DOHH2 (cell line): ENCODE data around the gene PALLD.
"Not testable (repeated sequence)": the region's sequence is repeated elsewhere in the genome, so short reads cannot be mapped to it uniquely, and the experiment has no call there.

Source experiments
- H3F3A ChIP-seq: fragments of 200-600 bp; sonication (generic), shearing (Covaris generic); 2 replicates; pipeline ENCODE4 v1.6.0; 2016; ENCODE audit warnings: antibody characterized with exemption, mild to moderate bottlenecking; ENCODE audit not compliant: control insufficient read depth, insufficient read depth
- H3K27ac ChIP-seq: fragments of 200-600 bp; sonication (generic); 2 replicates; pipeline ENCODE4 v1.5.1; 2014; ENCODE audit warnings: low read depth, mild to moderate bottlenecking, low read length, moderate library complexity
- H3K27me3 ChIP-seq: fragments of 200-600 bp; sonication (generic); 2 replicates; pipeline ENCODE4 v1.6.1; 2014; ENCODE audit warnings: mild to moderate bottlenecking, low read length, mixed read lengths; ENCODE audit not compliant: control insufficient read depth
- H3K36me3 ChIP-seq: fragments of 200-600 bp; sonication (generic); 2 replicates; pipeline ENCODE4 v1.6.1; 2014; ENCODE audit warnings: mild to moderate bottlenecking, low read length, moderate library complexity, mixed read lengths; ENCODE audit not compliant: control insufficient read depth
- H3K4me1 ChIP-seq: fragments of 200-600 bp; sonication (generic); 2 replicates; pipeline ENCODE4 v1.6.1; 2014; ENCODE audit warnings: mild to moderate bottlenecking, low read length, mixed read lengths; ENCODE audit not compliant: control insufficient read depth
- H3K4me2 ChIP-seq: fragments of 200-600 bp; sonication (generic); 2 replicates; pipeline ENCODE4 v1.6.0; 2014; ENCODE audit warnings: mild to moderate bottlenecking, low read length, moderate library complexity
- H3K4me3 ChIP-seq: fragments of 200-600 bp; sonication (generic); 2 replicates; pipeline ENCODE4 v1.5.1; 2014; ENCODE audit warnings: mild to moderate bottlenecking, low read length, mixed read lengths
- H3K79me2 ChIP-seq: fragments of 200-600 bp; sonication (generic); 2 replicates; pipeline ENCODE4 v1.6.1; 2014; ENCODE audit warnings: mild to moderate bottlenecking, low read length, mixed read lengths; ENCODE audit not compliant: control insufficient read depth
- H3K9me2 ChIP-seq: fragments of 200-600 bp; sonication (generic); replicated peaks from 2 replicates; pipeline ENCODE4 v1.6.1; 2014; ENCODE audit warnings: mild to moderate bottlenecking, low read length, mixed read lengths; ENCODE audit not compliant: control insufficient read depth
- H3K9me3 ChIP-seq: fragments of 200-600 bp; sonication (generic); 2 replicates; pipeline ENCODE4 v1.6.1; 2014; ENCODE audit warnings: antibody characterized with exemption, low read length, mixed read lengths; ENCODE audit not compliant: control insufficient read depth, insufficient read depth
- H4K20me1 ChIP-seq: fragments of 200-600 bp; sonication (generic); 2 replicates; pipeline ENCODE4 v1.6.0; 2014; ENCODE audit warnings: low read depth, mild to moderate bottlenecking, antibody characterized with exemption, low read length, moderate library complexity; ENCODE audit not compliant: control insufficient read depth, insufficient read depth
- EZH2phosphoT487 ChIP-seq: fragments of 200-600 bp; sonication (generic); IDR thresholded peaks from 2 replicates; pipeline ENCODE4 v1.6.1; 2017; ENCODE audit warnings: borderline replicate concordance, mild to moderate bottlenecking, antibody characterized with exemption, low read length, moderate library complexity, mixed read lengths
- TF ChIP-seq, protein P1 (sequence below): fragments of 200-600 bp; sonication (generic); IDR thresholded peaks from one replicate; pipeline ENCODE4 v1.5.1; 2014; ENCODE audit warnings: antibody characterized with exemption, mild to moderate bottlenecking, low read depth, low read length; ENCODE audit not compliant: poor library complexity, severe bottlenecking

PALLD gene

DNA sequence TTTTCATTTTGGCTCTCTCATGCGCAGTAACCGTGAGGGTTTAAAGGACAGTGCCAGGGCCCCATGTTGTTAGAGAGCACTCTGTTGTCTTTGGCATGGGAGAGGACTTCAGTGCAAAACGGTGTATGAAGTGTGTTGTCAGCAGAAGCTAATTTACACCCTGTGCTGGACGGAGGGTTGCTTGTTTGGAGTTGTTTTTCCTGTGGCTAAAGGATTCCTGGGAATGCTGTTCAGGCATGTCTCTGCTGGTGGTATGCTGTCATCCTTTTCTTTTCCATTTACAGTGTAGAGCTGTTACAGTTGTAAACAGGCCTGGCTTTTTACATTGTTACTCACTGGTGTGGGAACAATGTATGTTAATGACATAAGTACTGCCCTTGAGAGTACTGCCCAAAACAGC is 306.9 kb downstream of the PALLD start:
- Histone ChIP-seq H3K79me2 (no peaks in the 10 kb centered on the region), H3K4me3 (no peak overlapping the region), H4K20me1 (no peaks in the 10 kb centered on the region), H3K36me3 (no peaks in the 10 kb centered on the region), H3K27me3 (no peaks in the 10 kb centered on the region), H3K4me2 (no peak overlapping the region), H3K9me2 (no peaks in the 10 kb centered on the region), H3F3A (no peaks in the 10 kb centered on the region), H3K4me1 (no peaks in the 10 kb centered on the region), H3K27ac (no peak overlapping the region), H3K9me3 (no peaks in the 10 kb centered on the region)
- TF ChIP-seq, protein P1, sequence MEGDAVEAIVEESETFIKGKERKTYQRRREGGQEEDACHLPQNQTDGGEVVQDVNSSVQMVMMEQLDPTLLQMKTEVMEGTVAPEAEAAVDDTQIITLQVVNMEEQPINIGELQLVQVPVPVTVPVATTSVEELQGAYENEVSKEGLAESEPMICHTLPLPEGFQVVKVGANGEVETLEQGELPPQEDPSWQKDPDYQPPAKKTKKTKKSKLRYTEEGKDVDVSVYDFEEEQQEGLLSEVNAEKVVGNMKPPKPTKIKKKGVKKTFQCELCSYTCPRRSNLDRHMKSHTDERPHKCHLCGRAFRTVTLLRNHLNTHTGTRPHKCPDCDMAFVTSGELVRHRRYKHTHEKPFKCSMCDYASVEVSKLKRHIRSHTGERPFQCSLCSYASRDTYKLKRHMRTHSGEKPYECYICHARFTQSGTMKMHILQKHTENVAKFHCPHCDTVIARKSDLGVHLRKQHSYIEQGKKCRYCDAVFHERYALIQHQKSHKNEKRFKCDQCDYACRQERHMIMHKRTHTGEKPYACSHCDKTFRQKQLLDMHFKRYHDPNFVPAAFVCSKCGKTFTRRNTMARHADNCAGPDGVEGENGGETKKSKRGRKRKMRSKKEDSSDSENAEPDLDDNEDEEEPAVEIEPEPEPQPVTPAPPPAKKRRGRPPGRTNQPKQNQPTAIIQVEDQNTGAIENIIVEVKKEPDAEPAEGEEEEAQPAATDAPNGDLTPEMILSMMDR, result no peak
- no peak for TF ChIP-seq EZH2phosphoT487

DNA sequence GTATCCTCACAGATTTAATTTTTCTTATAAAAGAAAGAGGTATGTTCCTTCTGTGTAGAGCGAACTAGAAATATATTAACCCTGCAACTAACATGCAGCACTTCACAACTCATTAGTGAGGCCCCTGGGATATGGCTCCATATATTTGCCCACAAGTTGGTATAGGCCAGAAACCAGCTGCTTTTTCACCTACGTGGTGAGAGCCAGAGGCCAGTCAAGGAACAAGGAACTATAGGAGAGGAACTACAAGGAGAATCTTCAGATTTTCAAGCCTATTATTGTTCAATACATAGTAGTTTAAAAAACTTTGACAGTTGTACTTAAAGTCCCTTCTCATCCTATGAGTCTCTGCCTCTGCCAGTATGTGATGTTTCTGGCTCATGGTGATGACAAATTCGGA is 307.3 kb downstream of the PALLD start:
- Histone ChIP-seq H3K4me3 (no peak overlapping the region), H3K79me2 (no peaks in the 10 kb centered on the region), H3K27ac (no peak overlapping the region), H4K20me1 (no peaks in the 10 kb centered on the region), H3K9me3 (no peaks in the 10 kb centered on the region), H3K27me3 (no peaks in the 10 kb centered on the region), H3K4me2 (no peak overlapping the region), H3F3A (no peaks in the 10 kb centered on the region), H3K9me2 (no peaks in the 10 kb centered on the region), H3K36me3 (no peaks in the 10 kb centered on the region), H3K4me1 (no peaks in the 10 kb centered on the region)
- no peak for TF ChIP-seq EZH2phosphoT487
- TF ChIP-seq, protein P1, result no peak

GRCh38 chr4:168805341-168805740 is 308.5 kb downstream of the PALLD start:
- no peak for TF ChIP-seq EZH2phosphoT487
- TF ChIP-seq, protein P1, result no peak
- no peak overlapping the region for H3K27ac ChIP-seq
- H3K27me3 ChIP-seq, result no peaks in the 10 kb centered on the region

DNA sequence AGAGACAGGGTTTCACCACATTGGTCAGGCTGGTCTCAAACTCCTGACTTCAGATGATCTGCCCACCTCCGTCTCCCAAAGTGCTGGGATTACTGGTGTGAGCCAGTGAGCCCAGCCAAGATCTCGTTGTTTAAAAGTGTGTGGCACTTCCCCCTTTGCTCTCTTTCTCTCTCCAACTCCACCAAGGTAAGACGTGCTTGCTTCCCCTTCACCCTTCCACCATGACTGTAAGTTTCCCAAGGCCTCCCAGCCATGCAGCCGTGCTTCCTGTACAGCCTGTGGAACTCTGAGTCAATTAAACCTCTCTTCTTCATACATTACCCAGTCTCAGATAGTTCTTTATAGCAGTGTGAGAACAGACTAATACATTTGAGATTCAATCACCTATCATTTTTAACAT is 309.4 kb downstream of the PALLD start:
- not testable (repeated sequence) for H3K27me3 ChIP-seq, H3K79me2 ChIP-seq, H3K4me2 ChIP-seq, H3K4me1 ChIP-seq, H3K27ac ChIP-seq, H3K4me3 ChIP-seq, H4K20me1 ChIP-seq, H3K9me2 ChIP-seq, H3K36me3 ChIP-seq, H3F3A ChIP-seq, H3K9me3 ChIP-seq

More at GRCh38 chr4:168805341-168805740, 308.5 kb downstream of the PALLD start:
- no peaks in the 10 kb centered on the region for H3K4me1 ChIP-seq
- H3K36me3 ChIP-seq, result no peaks in the 10 kb centered on the region
- no peaks in the 10 kb centered on the region for H3K9me3 ChIP-seq
- no peaks in the 10 kb centered on the region for H4K20me1 ChIP-seq
- H3K4me2 ChIP-seq, result no peak overlapping the region
- H3K9me2 ChIP-seq, result no peaks in the 10 kb centered on the region
- no peak overlapping the region for H3K4me3 ChIP-seq
- no peaks in the 10 kb centered on the region for H3F3A ChIP-seq
- H3K79me2 ChIP-seq, result no peaks in the 10 kb centered on the region
